WTC11 (cell line): ENCODE measurements around the gene POLR3A. TPM values are rescaled to one million over a fixed set of nuclear protein-coding genes. Genes with fewer than 3 reads are reported as not detected.

Source experiments
- CBFB ChIP-seq: sonication (generic); formaldehyde crosslinking; IDR thresholded peaks from 2 replicates; pipeline ENCODE4 v1.8.1; 2022; ENCODE audit warnings: mild to moderate bottlenecking, low read depth, missing genetic modification reagents
- EMX1 ChIP-seq: fragments of 250-450 bp; sonication (Bioruptor Pico); IDR thresholded peaks from 2 replicates; pipeline ENCODE4 v1.8.0; 2021; ENCODE audit warnings: mild to moderate bottlenecking
- FOXP1 ChIP-seq: sonication (generic); formaldehyde crosslinking; IDR thresholded peaks from 2 replicates; pipeline ENCODE4 v1.8.0; 2022; ENCODE audit warnings: missing genetic modification reagents, mild to moderate bottlenecking, moderate library complexity, borderline replicate concordance
- GRHL2 ChIP-seq: fragments of 250-450 bp; sonication (Bioruptor Pico); IDR thresholded peaks from 2 replicates; pipeline ENCODE4 v1.8.0; 2022; ENCODE audit warnings: mild to moderate bottlenecking, moderate library complexity; ENCODE audit not compliant: insufficient replicate concordance, severe bottlenecking
- GTF2I ChIP-seq: fragments of 250-450 bp; sonication (Bioruptor Pico); conservative IDR thresholded peaks from 2 replicates; pipeline ENCODE4 v1.4.0; 2021; ENCODE audit warnings: mild to moderate bottlenecking
- JUN ChIP-seq: sonication (generic); formaldehyde crosslinking; IDR thresholded peaks from 2 replicates; pipeline ENCODE4 v1.8.0; 2023; ENCODE audit warnings: mild to moderate bottlenecking, missing genetic modification reagents
- KAT7 ChIP-seq: sonication (generic); formaldehyde crosslinking; IDR thresholded peaks from 2 replicates; pipeline ENCODE4 v1.8.1; 2023; ENCODE audit warnings: missing genetic modification reagents, mild to moderate bottlenecking, borderline replicate concordance
- MYBL2 ChIP-seq: sonication (generic); formaldehyde crosslinking; IDR thresholded peaks from 2 replicates; pipeline ENCODE4 v1.8.1; 2023; ENCODE audit warnings: mild to moderate bottlenecking, moderate library complexity, missing genetic modification reagents
- NFATC4 ChIP-seq: fragments of 250-450 bp; sonication (Bioruptor Pico); IDR thresholded peaks from 2 replicates; pipeline ENCODE4 v1.9.0; 2021; ENCODE audit warnings: mild to moderate bottlenecking
- NFE2L1 ChIP-seq: sonication (generic); formaldehyde crosslinking; IDR thresholded peaks from 2 replicates; pipeline ENCODE4 v1.8.1; 2023; ENCODE audit warnings: missing genetic modification reagents
- PRRX2 ChIP-seq: fragments of 250-450 bp; sonication (Bioruptor Pico); IDR thresholded peaks from 2 replicates; pipeline ENCODE4 v1.8.0; 2021; ENCODE audit warnings: mild to moderate bottlenecking
- SMAD4 ChIP-seq: sonication (generic); formaldehyde crosslinking; IDR thresholded peaks from 2 replicates; pipeline ENCODE4 v1.8.0; 2022; ENCODE audit warnings: mild to moderate bottlenecking, missing genetic modification reagents
- TCF7 ChIP-seq: sonication (generic); formaldehyde crosslinking; IDR thresholded peaks from 2 replicates; pipeline ENCODE4 v1.8.0; 2022; ENCODE audit warnings: mild to moderate bottlenecking, low read depth, missing genetic modification reagents, moderate library complexity
- TP53 ChIP-seq: sonication (generic); formaldehyde crosslinking; IDR thresholded peaks from 2 replicates; pipeline ENCODE4 v1.8.1; 2023; ENCODE audit warnings: mild to moderate bottlenecking, missing genetic modification reagents
- ZNF219 ChIP-seq: sonication (generic); formaldehyde crosslinking; IDR thresholded peaks from 2 replicates; pipeline ENCODE4 v1.8.0; 2023; ENCODE audit warnings: missing genetic modification reagents, mild to moderate bottlenecking, borderline replicate concordance
- ZNF263 ChIP-seq: sonication (generic); formaldehyde crosslinking; IDR thresholded peaks from 2 replicates; pipeline ENCODE4 v1.8.1; 2022; ENCODE audit warnings: low read depth, mild to moderate bottlenecking, moderate library complexity, missing genetic modification reagents
- ZNF396 ChIP-seq: fragments of 250-450 bp; sonication (Bioruptor Pico); IDR thresholded peaks from 2 replicates; pipeline ENCODE4 v1.8.0; 2021; ENCODE audit warnings: mild to moderate bottlenecking, moderate library complexity, borderline replicate concordance
- ZNF423 ChIP-seq: fragments of 250-450 bp; sonication (Bioruptor Pico); IDR thresholded peaks from 2 replicates; pipeline ENCODE4 v2.1.2; 2022; ENCODE audit warnings: mild to moderate bottlenecking, moderate library complexity
- total RNA-seq: library from RNA; stranded (reverse); gene quantifications from 3 replicates; pipeline ENCODE4 v1.2.3, GENCODE V29; 2021
- TF ChIP-seq, protein P1 (sequence below): sonication (generic); formaldehyde crosslinking; IDR thresholded peaks from 2 replicates; pipeline ENCODE4 v1.8.0; 2023; ENCODE audit warnings: missing genetic modification reagents, mild to moderate bottlenecking, borderline replicate concordance
- TF ChIP-seq, protein P2 (sequence below): sonication (generic); formaldehyde crosslinking; IDR thresholded peaks from 2 replicates; pipeline ENCODE4 v1.8.1; 2022; ENCODE audit warnings: mild to moderate bottlenecking, missing genetic modification reagents, moderate library complexity, borderline replicate concordance
- TF ChIP-seq, protein P3 (sequence below): sonication (generic); formaldehyde crosslinking; IDR thresholded peaks from 2 replicates; pipeline ENCODE4 v1.8.1; 2022; ENCODE audit warnings: low read depth, mild to moderate bottlenecking, moderate library complexity, missing genetic modification reagents, borderline replicate concordance
- TF ChIP-seq, protein P4 (sequence below): sonication (generic); formaldehyde crosslinking; IDR thresholded peaks from 2 replicates; pipeline ENCODE4 v1.8.1; 2023; ENCODE audit warnings: mild to moderate bottlenecking, missing genetic modification reagents, moderate library complexity
- TF ChIP-seq, protein P5 (sequence below): sonication (generic); formaldehyde crosslinking; IDR thresholded peaks from 2 replicates; pipeline ENCODE4 v1.8.0; 2023; ENCODE audit warnings: mild to moderate bottlenecking, missing genetic modification reagents
- TF ChIP-seq, protein P6 (sequence below): sonication (generic); formaldehyde crosslinking; IDR thresholded peaks from 2 replicates; pipeline ENCODE4 v1.8.0; 2022; ENCODE audit warnings: mild to moderate bottlenecking, missing genetic modification reagents
- TF ChIP-seq, protein P7 (sequence below): sonication (generic); formaldehyde crosslinking; IDR thresholded peaks from 2 replicates; pipeline ENCODE4 v1.8.1; 2023; ENCODE audit warnings: mild to moderate bottlenecking, missing genetic modification reagents
- TF ChIP-seq, protein P8 (sequence below): fragments of 250-450 bp; sonication (Bioruptor Pico); IDR thresholded peaks from 2 replicates; pipeline ENCODE4 v1.9.0; 2021; ENCODE audit warnings: mild to moderate bottlenecking

POLR3A gene
- total RNA-seq, 1 experiment from 2014 or later: 32.2 TPM

DNA sequence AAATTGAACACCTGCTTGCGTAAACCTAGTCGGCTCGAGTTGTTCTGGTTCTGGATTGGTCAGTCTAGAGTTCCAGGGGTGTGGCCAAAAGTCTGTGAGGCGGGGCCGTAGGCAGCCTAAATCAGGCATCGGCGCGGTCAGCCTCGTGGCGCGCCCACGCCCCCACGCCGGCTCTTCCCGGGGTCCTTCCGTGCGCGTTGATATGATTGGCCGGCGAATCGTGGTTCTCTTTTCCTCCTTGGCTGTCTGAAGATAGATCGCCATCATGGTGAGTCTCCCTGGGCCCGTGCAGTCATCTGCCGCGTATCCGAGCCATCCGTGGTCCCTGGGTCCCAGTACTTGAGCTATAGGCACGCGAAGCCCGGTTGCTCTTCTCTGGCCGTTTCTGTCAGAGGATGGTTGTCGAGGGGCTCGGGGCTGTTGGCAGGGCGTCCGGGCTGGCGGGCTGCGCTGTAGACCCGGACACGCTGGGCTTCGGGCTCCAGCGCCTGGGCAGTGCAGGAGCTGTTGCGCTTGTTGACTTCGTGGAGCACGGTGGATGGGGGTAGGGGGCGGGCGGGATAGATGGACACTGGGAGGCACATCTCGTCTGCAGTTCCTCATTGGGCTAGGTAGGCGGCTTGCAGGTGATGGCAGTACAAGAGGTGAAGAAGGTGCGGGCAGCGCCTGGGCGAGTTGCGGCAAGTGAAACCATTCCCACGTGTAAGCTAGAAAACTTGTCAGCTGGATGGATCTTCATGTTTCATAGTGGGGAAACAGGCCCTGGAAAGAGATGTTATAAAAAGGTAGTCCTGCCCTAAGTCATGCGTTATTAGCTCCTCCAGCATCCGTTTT lies 4.5 kb upstream of the POLR3A start, which contains the start of gene RPS24 (continued):
- TF ChIP-seq, protein P1, sequence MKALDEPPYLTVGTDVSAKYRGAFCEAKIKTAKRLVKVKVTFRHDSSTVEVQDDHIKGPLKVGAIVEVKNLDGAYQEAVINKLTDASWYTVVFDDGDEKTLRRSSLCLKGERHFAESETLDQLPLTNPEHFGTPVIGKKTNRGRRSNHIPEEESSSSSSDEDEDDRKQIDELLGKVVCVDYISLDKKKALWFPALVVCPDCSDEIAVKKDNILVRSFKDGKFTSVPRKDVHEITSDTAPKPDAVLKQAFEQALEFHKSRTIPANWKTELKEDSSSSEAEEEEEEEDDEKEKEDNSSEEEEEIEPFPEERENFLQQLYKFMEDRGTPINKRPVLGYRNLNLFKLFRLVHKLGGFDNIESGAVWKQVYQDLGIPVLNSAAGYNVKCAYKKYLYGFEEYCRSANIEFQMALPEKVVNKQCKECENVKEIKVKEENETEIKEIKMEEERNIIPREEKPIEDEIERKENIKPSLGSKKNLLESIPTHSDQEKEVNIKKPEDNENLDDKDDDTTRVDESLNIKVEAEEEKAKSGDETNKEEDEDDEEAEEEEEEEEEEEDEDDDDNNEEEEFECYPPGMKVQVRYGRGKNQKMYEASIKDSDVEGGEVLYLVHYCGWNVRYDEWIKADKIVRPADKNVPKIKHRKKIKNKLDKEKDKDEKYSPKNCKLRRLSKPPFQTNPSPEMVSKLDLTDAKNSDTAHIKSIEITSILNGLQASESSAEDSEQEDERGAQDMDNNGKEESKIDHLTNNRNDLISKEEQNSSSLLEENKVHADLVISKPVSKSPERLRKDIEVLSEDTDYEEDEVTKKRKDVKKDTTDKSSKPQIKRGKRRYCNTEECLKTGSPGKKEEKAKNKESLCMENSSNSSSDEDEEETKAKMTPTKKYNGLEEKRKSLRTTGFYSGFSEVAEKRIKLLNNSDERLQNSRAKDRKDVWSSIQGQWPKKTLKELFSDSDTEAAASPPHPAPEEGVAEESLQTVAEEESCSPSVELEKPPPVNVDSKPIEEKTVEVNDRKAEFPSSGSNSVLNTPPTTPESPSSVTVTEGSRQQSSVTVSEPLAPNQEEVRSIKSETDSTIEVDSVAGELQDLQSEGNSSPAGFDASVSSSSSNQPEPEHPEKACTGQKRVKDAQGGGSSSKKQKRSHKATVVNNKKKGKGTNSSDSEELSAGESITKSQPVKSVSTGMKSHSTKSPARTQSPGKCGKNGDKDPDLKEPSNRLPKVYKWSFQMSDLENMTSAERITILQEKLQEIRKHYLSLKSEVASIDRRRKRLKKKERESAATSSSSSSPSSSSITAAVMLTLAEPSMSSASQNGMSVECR (CRISPR knock-in tag): no peak
- peak; percentile 78; the same call in 1 of the 2 replicates for TF ChIP-seq PRRX2 (CRISPR knock-in tag)
- TF ChIP-seq, protein P2, sequence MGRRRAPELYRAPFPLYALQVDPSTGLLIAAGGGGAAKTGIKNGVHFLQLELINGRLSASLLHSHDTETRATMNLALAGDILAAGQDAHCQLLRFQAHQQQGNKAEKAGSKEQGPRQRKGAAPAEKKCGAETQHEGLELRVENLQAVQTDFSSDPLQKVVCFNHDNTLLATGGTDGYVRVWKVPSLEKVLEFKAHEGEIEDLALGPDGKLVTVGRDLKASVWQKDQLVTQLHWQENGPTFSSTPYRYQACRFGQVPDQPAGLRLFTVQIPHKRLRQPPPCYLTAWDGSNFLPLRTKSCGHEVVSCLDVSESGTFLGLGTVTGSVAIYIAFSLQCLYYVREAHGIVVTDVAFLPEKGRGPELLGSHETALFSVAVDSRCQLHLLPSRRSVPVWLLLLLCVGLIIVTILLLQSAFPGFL (CRISPR knock-in tag): no peak
- TF ChIP-seq, protein P3, sequence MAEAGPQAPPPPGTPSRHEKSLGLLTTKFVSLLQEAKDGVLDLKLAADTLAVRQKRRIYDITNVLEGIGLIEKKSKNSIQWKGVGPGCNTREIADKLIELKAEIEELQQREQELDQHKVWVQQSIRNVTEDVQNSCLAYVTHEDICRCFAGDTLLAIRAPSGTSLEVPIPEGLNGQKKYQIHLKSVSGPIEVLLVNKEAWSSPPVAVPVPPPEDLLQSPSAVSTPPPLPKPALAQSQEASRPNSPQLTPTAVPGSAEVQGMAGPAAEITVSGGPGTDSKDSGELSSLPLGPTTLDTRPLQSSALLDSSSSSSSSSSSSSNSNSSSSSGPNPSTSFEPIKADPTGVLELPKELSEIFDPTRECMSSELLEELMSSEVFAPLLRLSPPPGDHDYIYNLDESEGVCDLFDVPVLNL (CRISPR knock-in tag): no peak
- TF ChIP-seq ZNF219 (CRISPR knock-in tag): no peak
- TF ChIP-seq ZNF263 (CRISPR knock-in tag): no peak
- TF ChIP-seq, protein P4, sequence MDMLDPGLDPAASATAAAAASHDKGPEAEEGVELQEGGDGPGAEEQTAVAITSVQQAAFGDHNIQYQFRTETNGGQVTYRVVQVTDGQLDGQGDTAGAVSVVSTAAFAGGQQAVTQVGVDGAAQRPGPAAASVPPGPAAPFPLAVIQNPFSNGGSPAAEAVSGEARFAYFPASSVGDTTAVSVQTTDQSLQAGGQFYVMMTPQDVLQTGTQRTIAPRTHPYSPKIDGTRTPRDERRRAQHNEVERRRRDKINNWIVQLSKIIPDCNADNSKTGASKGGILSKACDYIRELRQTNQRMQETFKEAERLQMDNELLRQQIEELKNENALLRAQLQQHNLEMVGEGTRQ (CRISPR knock-in tag): no peak
- TF ChIP-seq SMAD4 (CRISPR knock-in tag): no peak
- TF ChIP-seq GTF2I (CRISPR knock-in tag): no peak
- no peak for TF ChIP-seq EMX1 (CRISPR knock-in tag)
- no peak; the same call in 1 of the 2 replicates for TF ChIP-seq JUN
- no peak for TF ChIP-seq TCF7 (CRISPR knock-in tag)
- TF ChIP-seq, protein P5, sequence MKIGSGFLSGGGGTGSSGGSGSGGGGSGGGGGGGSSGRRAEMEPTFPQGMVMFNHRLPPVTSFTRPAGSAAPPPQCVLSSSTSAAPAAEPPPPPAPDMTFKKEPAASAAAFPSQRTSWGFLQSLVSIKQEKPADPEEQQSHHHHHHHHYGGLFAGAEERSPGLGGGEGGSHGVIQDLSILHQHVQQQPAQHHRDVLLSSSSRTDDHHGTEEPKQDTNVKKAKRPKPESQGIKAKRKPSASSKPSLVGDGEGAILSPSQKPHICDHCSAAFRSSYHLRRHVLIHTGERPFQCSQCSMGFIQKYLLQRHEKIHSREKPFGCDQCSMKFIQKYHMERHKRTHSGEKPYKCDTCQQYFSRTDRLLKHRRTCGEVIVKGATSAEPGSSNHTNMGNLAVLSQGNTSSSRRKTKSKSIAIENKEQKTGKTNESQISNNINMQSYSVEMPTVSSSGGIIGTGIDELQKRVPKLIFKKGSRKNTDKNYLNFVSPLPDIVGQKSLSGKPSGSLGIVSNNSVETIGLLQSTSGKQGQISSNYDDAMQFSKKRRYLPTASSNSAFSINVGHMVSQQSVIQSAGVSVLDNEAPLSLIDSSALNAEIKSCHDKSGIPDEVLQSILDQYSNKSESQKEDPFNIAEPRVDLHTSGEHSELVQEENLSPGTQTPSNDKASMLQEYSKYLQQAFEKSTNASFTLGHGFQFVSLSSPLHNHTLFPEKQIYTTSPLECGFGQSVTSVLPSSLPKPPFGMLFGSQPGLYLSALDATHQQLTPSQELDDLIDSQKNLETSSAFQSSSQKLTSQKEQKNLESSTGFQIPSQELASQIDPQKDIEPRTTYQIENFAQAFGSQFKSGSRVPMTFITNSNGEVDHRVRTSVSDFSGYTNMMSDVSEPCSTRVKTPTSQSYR (CRISPR knock-in tag): no peak
- TF ChIP-seq, protein P6, sequence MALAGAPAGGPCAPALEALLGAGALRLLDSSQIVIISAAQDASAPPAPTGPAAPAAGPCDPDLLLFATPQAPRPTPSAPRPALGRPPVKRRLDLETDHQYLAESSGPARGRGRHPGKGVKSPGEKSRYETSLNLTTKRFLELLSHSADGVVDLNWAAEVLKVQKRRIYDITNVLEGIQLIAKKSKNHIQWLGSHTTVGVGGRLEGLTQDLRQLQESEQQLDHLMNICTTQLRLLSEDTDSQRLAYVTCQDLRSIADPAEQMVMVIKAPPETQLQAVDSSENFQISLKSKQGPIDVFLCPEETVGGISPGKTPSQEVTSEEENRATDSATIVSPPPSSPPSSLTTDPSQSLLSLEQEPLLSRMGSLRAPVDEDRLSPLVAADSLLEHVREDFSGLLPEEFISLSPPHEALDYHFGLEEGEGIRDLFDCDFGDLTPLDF: no peak
- TF ChIP-seq, protein P7, sequence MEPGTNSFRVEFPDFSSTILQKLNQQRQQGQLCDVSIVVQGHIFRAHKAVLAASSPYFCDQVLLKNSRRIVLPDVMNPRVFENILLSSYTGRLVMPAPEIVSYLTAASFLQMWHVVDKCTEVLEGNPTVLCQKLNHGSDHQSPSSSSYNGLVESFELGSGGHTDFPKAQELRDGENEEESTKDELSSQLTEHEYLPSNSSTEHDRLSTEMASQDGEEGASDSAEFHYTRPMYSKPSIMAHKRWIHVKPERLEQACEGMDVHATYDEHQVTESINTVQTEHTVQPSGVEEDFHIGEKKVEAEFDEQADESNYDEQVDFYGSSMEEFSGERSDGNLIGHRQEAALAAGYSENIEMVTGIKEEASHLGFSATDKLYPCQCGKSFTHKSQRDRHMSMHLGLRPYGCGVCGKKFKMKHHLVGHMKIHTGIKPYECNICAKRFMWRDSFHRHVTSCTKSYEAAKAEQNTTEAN (CRISPR knock-in tag): no peak
- TF ChIP-seq CBFB (CRISPR knock-in tag): no peak
- no peak for TF ChIP-seq ZNF423 (CRISPR knock-in tag)
- no peak for TF ChIP-seq KAT7
- no peak for TF ChIP-seq GRHL2 (CRISPR knock-in tag)
- no peak for TF ChIP-seq NFE2L1 (CRISPR knock-in tag)
- no peak for TF ChIP-seq MYBL2 (CRISPR knock-in tag)
- no peak for TF ChIP-seq TP53 (CRISPR knock-in tag)
- TF ChIP-seq, protein P8, sequence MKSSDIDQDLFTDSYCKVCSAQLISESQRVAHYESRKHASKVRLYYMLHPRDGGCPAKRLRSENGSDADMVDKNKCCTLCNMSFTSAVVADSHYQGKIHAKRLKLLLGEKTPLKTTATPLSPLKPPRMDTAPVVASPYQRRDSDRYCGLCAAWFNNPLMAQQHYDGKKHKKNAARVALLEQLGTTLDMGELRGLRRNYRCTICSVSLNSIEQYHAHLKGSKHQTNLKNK (CRISPR knock-in tag): no peak
- peak; percentile 87; the same call in 1 of the 2 replicates for TF ChIP-seq FOXP1
- TF ChIP-seq NFATC4 (CRISPR knock-in tag): no peak
- TF ChIP-seq ZNF396 (CRISPR knock-in tag): no peak
